ENCODE measurements around the gene TSC22D1. TPM values are rescaled to one million over a fixed set of nuclear protein-coding genes. Genes with fewer than 3 reads are reported as not detected.
A peak's percentile ranks its signal among the peaks of the same experiment; 100 is the strongest.

TSC22D1 gene
- total RNA-seq, 1 experiment from 2014 or later = 67.6 TPM

GRCh38 chr13:44455769-44456168 lies 120.4 kb downstream of the TSC22D1 start:
- no peak for DNase-seq (ENCODE audit: low spot score)

GRCh38 chr13:44453881-44454280 lies 122.2 kb downstream of the TSC22D1 start:
- DNase-seq (ENCODE audit: low spot score) = no peak

GRCh38 chr13:44453069-44453468 lies 123.1 kb downstream of the TSC22D1 start:
- DNase-seq (ENCODE audit: low spot score) = no peak

GRCh38 chr13:44452418-44452817 lies 123.7 kb downstream of the TSC22D1 start:
- DNase-seq (ENCODE audit: low spot score) = no peak

GRCh38 chr13:44451651-44452050 lies 124.5 kb downstream of the TSC22D1 start:
- no peak for DNase-seq (ENCODE audit: low spot score)

- DNase-seq (ENCODE audit: low spot score) = no peak
Observed at GRCh38 chr13:44451126-44451525, 125.0 kb downstream of the TSC22D1 start.

- peak; percentile 84 for DNase-seq (ENCODE audit: low spot score)
Observed at GRCh38 chr13:44449999-44450821, 125.9 kb downstream of the TSC22D1 start.

- DNase-seq (ENCODE audit: low spot score) = no peak
Observed at GRCh38 chr13:44448875-44449274, 127.3 kb downstream of the TSC22D1 start.

GRCh38 chr13:44448373-44448772 lies 127.8 kb downstream of the TSC22D1 start:
- no peak for DNase-seq (ENCODE audit: low spot score)

- no peak for DNase-seq (ENCODE audit: low spot score)
Observed at GRCh38 chr13:44447783-44448321, 128.3 kb downstream of the TSC22D1 start.

- DNase-seq (ENCODE audit: low spot score) = no peak
Observed at GRCh38 chr13:44440046-44440608, 136.0 kb downstream of the TSC22D1 start.

- no peak for DNase-seq (ENCODE audit: low spot score)
Observed at GRCh38 chr13:44439452-44440024, 136.6 kb downstream of the TSC22D1 start.

- no peak for DNase-seq (ENCODE audit: low spot score)
Observed at GRCh38 chr13:44438234-44438579, 137.9 kb downstream of the TSC22D1 start.

GRCh38 chr13:44437356-44438233 lies 138.5 kb downstream of the TSC22D1 start:
- DNase-seq (ENCODE audit: low spot score) = peak; percentile 85

- DNase-seq (ENCODE audit: low spot score) = peak; percentile 98
Observed at GRCh38 chr13:44436589-44437337, 139.4 kb downstream of the TSC22D1 start.

- no peak for DNase-seq (ENCODE audit: low spot score)
Observed at GRCh38 chr13:44435919-44436510, 140.1 kb downstream of the TSC22D1 start.

- peak; percentile 100 for DNase-seq (ENCODE audit: low spot score)
Observed at GRCh38 chr13:44435142-44435918, 140.8 kb downstream of the TSC22D1 start.

- DNase-seq (ENCODE audit: low spot score) = no peak
Observed at GRCh38 chr13:44434766-44435141, 141.4 kb downstream of the TSC22D1 start.

- DNase-seq (ENCODE audit: low spot score) = no peak
Observed at GRCh38 chr13:44433863-44434765, 142.0 kb downstream of the TSC22D1 start.
